HG03432 (cell line): Measurements from ENCODE around the gene BPTF.
"Not testable (repeated sequence)": the region's sequence is repeated elsewhere in the genome, so short reads cannot be mapped to it uniquely, and the experiment has no call there.

Source experiments
- ATAC-seq: cut with Tn5 transposase; IDR thresholded peaks from one replicate; pipeline ENCODE4 v1.9.1; 2021; ENCODE audit warnings: mild to moderate bottlenecking, moderate library complexity; ENCODE audit not compliant: unreplicated experiment

Gene BPTF

GRCh38 chr17:67959510-67959909 lies 134.2 kb downstream of the BPTF start:
- no peak for ATAC-seq

- ATAC-seq: not testable (repeated sequence)
Observed at GRCh38 chr17:67960276-67960675, 135.0 kb downstream of the BPTF start.

- not testable (repeated sequence) for ATAC-seq
Observed at GRCh38 chr17:67962156-67962555, 136.9 kb downstream of the BPTF start.

GRCh38 chr17:67963145-67963572 lies 137.9 kb downstream of the BPTF start:
- ATAC-seq: peak; percentile 72

GRCh38 chr17:67970783-67971182 lies 145.5 kb downstream of the BPTF start:
- ATAC-seq: no peak

- no peak for ATAC-seq
Observed at GRCh38 chr17:67974185-67974584, 148.9 kb downstream of the BPTF start.

- ATAC-seq: no peak
Observed at GRCh38 chr17:67974598-67975066, 149.3 kb downstream of the BPTF start.

GRCh38 chr17:67976306-67976705 lies 151.0 kb downstream of the BPTF start:
- not testable (repeated sequence) for ATAC-seq

GRCh38 chr17:67980456-67980855 lies 155.2 kb downstream of the BPTF start:
- ATAC-seq: no peak

- not testable (repeated sequence) for ATAC-seq
Observed at GRCh38 chr17:67980883-67981282, 155.6 kb downstream of the BPTF start.

GRCh38 chr17:67982034-67982640 lies 156.8 kb downstream of the BPTF start:
- no peak for ATAC-seq

- ATAC-seq: no peak
Observed at GRCh38 chr17:67982686-67983382, 157.5 kb downstream of the BPTF start.

GRCh38 chr17:67983383-67983688 lies 158.0 kb downstream of the BPTF start:
- no peak for ATAC-seq

- no peak for ATAC-seq
Observed at GRCh38 chr17:67990909-67991308, 165.6 kb downstream of the BPTF start.

- no peak for ATAC-seq
Observed at GRCh38 chr17:67992548-67993152, 167.3 kb downstream of the BPTF start.

GRCh38 chr17:67993153-67993997 lies 168.1 kb downstream of the BPTF start:
- peak; percentile 84 for ATAC-seq

- no peak for ATAC-seq
Observed at GRCh38 chr17:67993998-67994361, 168.7 kb downstream of the BPTF start.

- ATAC-seq: no peak
Observed at GRCh38 chr17:67994817-67995569, 169.7 kb downstream of the BPTF start.

GRCh38 chr17:67995570-67996263 lies 170.4 kb downstream of the BPTF start:
- ATAC-seq: no peak
